HCT116 (cell line): Measurements from ENCODE around the gene VEGFA. TPM values are rescaled to one million over a fixed set of nuclear protein-coding genes. Genes with fewer than 3 reads are reported as not detected.

Experiments used
- ATAC-seq: fragments of 200-7000 bp; cut with Tn5 transposase; 2 replicates; pipeline ENCODE4 v1.9.1; 2020; ENCODE audit warnings: mild to moderate bottlenecking, moderate library complexity
- BruUV-seq: library from RNA; stranded (reverse); fragments of 400-500 nt; replicated peaks from 2 replicates; lab custom pipeline; 2021; lab: Mats Ljungman, UMichigan
- CTCF ChIA-PET: fragments of 300-600 bp; sonication (Branson Sonifier 250); formaldehyde crosslinking; loops from one replicate; lab custom pipeline; 2021; ENCODE audit warnings: antibody characterized with exemption; lab: Charles Lee
- POLR2A ChIA-PET: fragments of 300-600, 350-600 bp; sonication (Branson Sonifier 250); formaldehyde crosslinking; loops from one replicate; lab custom pipeline; 2021; ENCODE audit warnings: antibody characterized with exemption; lab: Charles Lee
- RAD21 ChIA-PET, 2 experiments: fragments of 300-600 bp; sonication (Branson Sonifier 250); formaldehyde crosslinking; loops; one replicate each; lab custom pipeline; 2023; ENCODE audit warnings: low total read pairs in 2 of 2; ENCODE audit not compliant: uncharacterized antibody in 2 of 2, unreplicated experiment in 2 of 2, low non-redundant PET in 1 of 2; lab: Charles Lee
- DNase-seq: peaks from one replicate; pipeline ENCODE4 v3.0.0-alpha.2; 2010; ENCODE audit warnings: low read depth, low spot score
- H2AFZ ChIP-seq: fragments of 200-600 bp; shearing (Covaris generic), sonication (generic); 2 replicates; pipeline ENCODE4 v1.6.1; 2017; ENCODE audit warnings: low read depth, mixed run types, mixed read lengths, antibody characterized with exemption, low read length; ENCODE audit not compliant: poor library complexity, severe bottlenecking
- H3K27ac ChIP-seq: 2 replicates; pipeline ENCODE4 v1.5.1; 2012; ENCODE audit warnings: low read depth, low read length
- H3K27me3 ChIP-seq: fragments of 200-600 bp; sonication (generic); 2 replicates; pipeline ENCODE4 v1.6.1; 2016; ENCODE audit warnings: mixed run types, low read length, mixed read lengths; ENCODE audit not compliant: insufficient read depth
- H3K36me3 ChIP-seq, 2 experiments: fragments of 200-500 bp in 1 of 2; fragments of 200-600 bp in 1 of 2; sonication (Bioruptor generic) in 1 of 2; sonication (generic) in 1 of 2; 2 replicates each; pipeline versions ENCODE4 v1.5.1 to v1.6.1; 2014 to 2016; ENCODE audit warnings: low read length in 2 of 2, inconsistent platforms in 1 of 2, mixed read lengths in 1 of 2, mixed run types in 1 of 2; ENCODE audit not compliant: insufficient read depth in 2 of 2, control insufficient read depth in 1 of 2
- H3K4me1 ChIP-seq, 2 experiments: fragments of 200-600 bp in 1 of 2; sonication (generic) in 1 of 2; 2 replicates each; pipeline versions ENCODE4 v1.5.1 to v1.6.1; 2012 to 2017; ENCODE audit warnings: low read length in 2 of 2, inconsistent platforms in 1 of 2, mild to moderate bottlenecking in 1 of 2, mixed read lengths in 1 of 2, mixed run types in 1 of 2, moderate library complexity in 1 of 2; ENCODE audit not compliant: insufficient read depth in 2 of 2, control insufficient read depth in 1 of 2
- H3K4me2 ChIP-seq: fragments of 200-600 bp; sonication (generic); 2 replicates; pipeline ENCODE4 v1.6.1; 2017; ENCODE audit warnings: mixed run types, low read length, mixed read lengths
- H3K4me3 ChIP-seq, 2 experiments: fragments of 200-600 bp in 1 of 2; sonication (generic) in 1 of 2; replicated peaks in 1 of 2; 2 replicates each; pipeline ENCODE4 v1.5.1; 2011 to 2016; ENCODE audit warnings: low read length in 2 of 2, control low read depth in 1 of 2, low read depth in 1 of 2, mild to moderate bottlenecking in 1 of 2, mixed read lengths in 1 of 2, mixed run types in 1 of 2
- H3K79me2 ChIP-seq: fragments of 200-600 bp; sonication (generic); 2 replicates; pipeline ENCODE4 v1.6.1; 2017; ENCODE audit warnings: mild to moderate bottlenecking, mixed run types, low read length, moderate library complexity, mixed read lengths; ENCODE audit not compliant: insufficient read depth
- H3K9ac ChIP-seq: fragments of 200-600 bp; sonication (generic); 2 replicates; pipeline ENCODE4 v1.6.1; 2016; ENCODE audit warnings: low read length, mixed read lengths
- H3K9me2 ChIP-seq: fragments of 200-600 bp; sonication (generic), shearing (Covaris generic); 2 replicates; pipeline ENCODE4 v1.6.1; 2017; ENCODE audit warnings: mixed run types, mild to moderate bottlenecking, moderate library complexity; ENCODE audit not compliant: insufficient read depth
- H3K9me3 ChIP-seq, 2 experiments: fragments of 200-500 bp in 1 of 2; fragments of 200-600 bp in 1 of 2; sonication (Bioruptor generic) in 1 of 2; sonication (generic) in 1 of 2; 2 replicates each; pipeline ENCODE4 v1.6.1; 2014 to 2017; ENCODE audit warnings: low read length in 2 of 2, mixed read lengths in 2 of 2, inconsistent platforms in 1 of 2, low read depth in 1 of 2, mild to moderate bottlenecking in 1 of 2, mixed run types in 1 of 2, moderate library complexity in 1 of 2; ENCODE audit not compliant: control insufficient read depth in 1 of 2, insufficient read depth in 1 of 2
- H4K20me1 ChIP-seq: fragments of 200-600 bp; sonication (generic), shearing (Covaris generic); 2 replicates; pipeline ENCODE4 v1.6.1; 2017; ENCODE audit warnings: mixed run types, mild to moderate bottlenecking, moderate library complexity; ENCODE audit not compliant: insufficient read depth
- CEBPB ChIP-seq: IDR thresholded peaks from 2 replicates; pipeline ENCODE4 v1.6.1; 2012; ENCODE audit warnings: low read depth
- ELF1 ChIP-seq: IDR thresholded peaks from 2 replicates; pipeline ENCODE4 v1.6.1; 2012; ENCODE audit warnings: low read depth, borderline replicate concordance
- EZH2 ChIP-seq: fragments of 200-600 bp; sonication (generic); IDR thresholded peaks from 2 replicates; pipeline ENCODE4 v1.6.1; 2017; ENCODE audit warnings: antibody characterized with exemption, mixed run types
- EZH2phosphoT487 ChIP-seq: fragments of 200-600 bp; IDR thresholded peaks from 2 replicates; pipeline ENCODE4 v1.6.1; 2018; ENCODE audit warnings: antibody characterized with exemption, borderline replicate concordance
- FOSL1 ChIP-seq: IDR thresholded peaks from 2 replicates; pipeline ENCODE4 v1.6.1; 2012; ENCODE audit warnings: low read depth
- JUND ChIP-seq: IDR thresholded peaks from 2 replicates; pipeline ENCODE4 v1.6.1; 2012
- POLR2AphosphoS5 ChIP-seq: IDR thresholded peaks from 2 replicates; pipeline ENCODE4 v1.6.1; 2011; ENCODE audit warnings: mild to moderate bottlenecking, low read depth, low read length, moderate library complexity
- RAD21 ChIP-seq: IDR thresholded peaks from 2 replicates; pipeline ENCODE4 v1.6.1; 2012; ENCODE audit warnings: low read depth, mild to moderate bottlenecking
- REST ChIP-seq: IDR thresholded peaks from 2 replicates; pipeline ENCODE4 v1.6.1; 2012; ENCODE audit warnings: low read depth
- SIN3A ChIP-seq: IDR thresholded peaks from 2 replicates; pipeline ENCODE4 v1.6.1; 2012; ENCODE audit warnings: low read depth
- SRF ChIP-seq: IDR thresholded peaks from 2 replicates; pipeline ENCODE4 v1.6.1; 2012; ENCODE audit warnings: low read depth
- TCF7L2 ChIP-seq: IDR thresholded peaks from 2 replicates; pipeline ENCODE4 v1.7.0; 2011; ENCODE audit warnings: borderline replicate concordance, inconsistent platforms; ENCODE audit not compliant: insufficient read depth, insufficient read length; ENCODE audit errors: extremely low read depth
- ZBTB33 ChIP-seq: IDR thresholded peaks from 2 replicates; pipeline ENCODE4 v1.6.1; 2011; ENCODE audit warnings: mild to moderate bottlenecking, low read length, moderate library complexity; ENCODE audit not compliant: insufficient replicate concordance; ENCODE audit errors: extremely low read depth
- ZFX ChIP-seq: fragments of 450-650 bp; IDR thresholded peaks from 2 replicates; pipeline ENCODE4 v1.6.1; 2017
- ZNF274 ChIP-seq: fragments of 200-500 bp; sonication (Bioruptor generic); IDR thresholded peaks from 2 replicates; pipeline ENCODE4 v1.6.1; 2014; ENCODE audit warnings: mild to moderate bottlenecking, low read depth, low read length, inconsistent platforms
- intact Hi-C: fragments of 100-400 bp; cut with micrococcal nuclease; formaldehyde crosslinking; loops from 2 replicates; pipeline ENCODE4 v1.10.0; 2022
- total RNA-seq: library from RNA; stranded (reverse); gene quantifications from one replicate; pipeline ENCODE4 v1.2.1, GENCODE V29; 2021; ENCODE audit not compliant: unreplicated experiment
- TF ChIP-seq, protein P1 (sequence below): IDR thresholded peaks from 2 replicates; pipeline ENCODE4 v1.6.1; 2012

VEGFA gene
- total RNA-seq, 1 experiment from 2014 or later: 112 TPM

- no peaks in the 10 kb centered on the region for H3K9me3 ChIP-seq
- ATAC-seq (no peak), DNase-seq (no peak)
- H3K9ac ChIP-seq: no peak overlapping the region
- no TSS peak for BruUV-seq
- no peaks in the 10 kb centered on the region for H3K36me3 ChIP-seq
- no peak overlapping the region for H2AFZ ChIP-seq
- intact Hi-C loops: no loop called here
- no peaks in the 10 kb centered on the region for H3K4me1 ChIP-seq
- no peak overlapping the region for H3K4me2 ChIP-seq
- no peak overlapping the region for H3K4me3 ChIP-seq
- H3K27ac ChIP-seq: no peak overlapping the region
- H3K9me2 ChIP-seq: no peaks in the 10 kb centered on the region
- H3K27me3 ChIP-seq: no peaks in the 10 kb centered on the region; the same call in 1 of the 2 replicates
- H4K20me1 ChIP-seq: no peaks in the 10 kb centered on the region
- ChIA-PET RAD21 (no interaction called here), POLR2A (no interaction called here), CTCF (no interaction called here)
- no peaks in the 10 kb centered on the region for H3K79me2 ChIP-seq
- TF ChIP-seq REST (no peak), FOSL1 (no peak), ELF1 (no peak), POLR2AphosphoS5 (no peak), ZNF274 (no peak), ZBTB33 (no peak), EZH2 (no peak), SRF (no peak), RAD21 (no peak), SIN3A (no peak), CEBPB (no peak), TCF7L2 (no peak), EZH2phosphoT487 (no peak), ZFX (no peak), JUND (no peak)
- TF ChIP-seq, protein P1, sequence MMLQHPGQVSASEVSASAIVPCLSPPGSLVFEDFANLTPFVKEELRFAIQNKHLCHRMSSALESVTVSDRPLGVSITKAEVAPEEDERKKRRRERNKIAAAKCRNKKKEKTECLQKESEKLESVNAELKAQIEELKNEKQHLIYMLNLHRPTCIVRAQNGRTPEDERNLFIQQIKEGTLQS: no peak
Measured at GRCh38 chr6:43826730-43827129, 56.7 kb downstream of the VEGFA start.
